ENCODE data around the gene ADNP.

The ADNP gene

GRCh38 chr20:50932016-50932485 lies 814 bp upstream of the ADNP start:
- DNase-seq (ENCODE audit: low read depth), result no peak

GRCh38 chr20:50930976-50931305 lies 296 bp downstream of the ADNP start:
- no peak for DNase-seq (ENCODE audit: low read depth)

- no peak for DNase-seq (ENCODE audit: low read depth)
Observed at GRCh38 chr20:50930139-50930975, 880 bp downstream of the ADNP start.

- DNase-seq (ENCODE audit: low read depth), result peak; percentile 63
Observed at GRCh38 chr20:50929299-50930138, 1.7 kb downstream of the ADNP start.

GRCh38 chr20:50928469-50928868 lies 2.8 kb downstream of the ADNP start:
- DNase-seq (ENCODE audit: low read depth), result no peak

GRCh38 chr20:50926530-50926929 lies 4.7 kb downstream of the ADNP start:
- no peak for DNase-seq (ENCODE audit: low read depth)

GRCh38 chr20:50924261-50924920 lies 6.8 kb downstream of the ADNP start:
- no peak for DNase-seq (ENCODE audit: low read depth)

- DNase-seq (ENCODE audit: low read depth), result no peak
Observed at GRCh38 chr20:50921803-50922501, 9.3 kb downstream of the ADNP start.

GRCh38 chr20:50920997-50921396 lies 10.2 kb downstream of the ADNP start:
- DNase-seq (ENCODE audit: low read depth), result no peak

- no peak for DNase-seq (ENCODE audit: low read depth)
Observed at GRCh38 chr20:50919567-50919966, 11.7 kb downstream of the ADNP start.

GRCh38 chr20:50918403-50918802 lies 12.8 kb downstream of the ADNP start:
- DNase-seq (ENCODE audit: low read depth), result no peak

- no peak for DNase-seq (ENCODE audit: low read depth)
Observed at GRCh38 chr20:50916934-50917333, 14.3 kb downstream of the ADNP start.

- DNase-seq (ENCODE audit: low read depth), result no peak
Observed at GRCh38 chr20:50916257-50916656, 15.0 kb downstream of the ADNP start.

- DNase-seq (ENCODE audit: low read depth), result no peak
Observed at GRCh38 chr20:50915424-50915823, 15.8 kb downstream of the ADNP start.

- DNase-seq (ENCODE audit: low read depth), result no peak
Observed at GRCh38 chr20:50913690-50914375, 17.4 kb downstream of the ADNP start.

GRCh38 chr20:50911716-50912115 lies 19.5 kb downstream of the ADNP start:
- DNase-seq (ENCODE audit: low read depth), result no peak

GRCh38 chr20:50911030-50911429 lies 20.2 kb downstream of the ADNP start:
- DNase-seq (ENCODE audit: low read depth), result no peak

GRCh38 chr20:50909413-50909812 lies 21.8 kb downstream of the ADNP start:
- DNase-seq (ENCODE audit: low read depth), result no peak

GRCh38 chr20:50904067-50904570 lies 27.1 kb downstream of the ADNP start:
- no peak for DNase-seq (ENCODE audit: low read depth)

- DNase-seq (ENCODE audit: low read depth), result no peak
Observed at GRCh38 chr20:50903353-50904051, 27.7 kb downstream of the ADNP start.

GRCh38 chr20:50901301-50901700 lies 29.9 kb downstream of the ADNP start:
- DNase-seq (ENCODE audit: low read depth), result no peak
